Measurements from ENCODE around the gene OTUB2. TPM values are rescaled to one million over a fixed set of nuclear protein-coding genes. Genes with fewer than 3 reads are reported as not detected.

OTUB2 gene
- total RNA-seq, 1 donor: 0.10 TPM

- H3K4me1 ChIP-seq (ENCODE audit: insufficient read depth, low read length): peaks cover 6% of the 10 kb centered on the region
- H3K9me3 ChIP-seq (ENCODE audit: low read depth, low read length): no peaks in the 10 kb centered on the region
- no peak overlapping the region for H3K4me3 ChIP-seq (ENCODE audit: low read length)
Observed at GRCh38 chr14:94004015-94004414, 22.1 kb upstream of the OTUB2 start.

GRCh38 chr14:94005324-94006073 is 20.6 kb upstream of the OTUB2 start:
- no peaks in the 10 kb centered on the region for H3K9me3 ChIP-seq (ENCODE audit: low read depth, low read length)
- peaks cover 3% of the 10 kb centered on the region for H3K27me3 ChIP-seq (ENCODE audit: insufficient read depth, low read length)
- no peak overlapping the region for H3K4me3 ChIP-seq (ENCODE audit: low read length)
- peaks cover 6% of the 10 kb centered on the region for H3K4me1 ChIP-seq (ENCODE audit: insufficient read depth, low read length)

More at GRCh38 chr14:94004015-94004414, 22.1 kb upstream of the OTUB2 start:
- peaks cover 3% of the 10 kb centered on the region for H3K27me3 ChIP-seq (ENCODE audit: insufficient read depth, low read length)

GRCh38 chr14:94008234-94008633 is 17.9 kb upstream of the OTUB2 start:
- Histone ChIP-seq H3K4me3 (ENCODE audit: low read length) (no peak overlapping the region), H3K9me3 (ENCODE audit: low read depth, low read length) (no peaks in the 10 kb centered on the region), H3K4me1 (ENCODE audit: insufficient read depth, low read length) (peaks cover 9% of the 10 kb centered on the region), H3K27me3 (ENCODE audit: insufficient read depth, low read length) (peaks cover 3% of the 10 kb centered on the region)

- Histone ChIP-seq H3K4me1 (ENCODE audit: insufficient read depth, low read length) (peaks cover 9% of the 10 kb centered on the region), H3K27me3 (ENCODE audit: insufficient read depth, low read length) (peaks cover 3% of the 10 kb centered on the region), H3K4me3 (ENCODE audit: low read length) (no peak overlapping the region), H3K9me3 (ENCODE audit: low read depth, low read length) (no peaks in the 10 kb centered on the region)
Observed at GRCh38 chr14:94009767-94010166, 16.4 kb upstream of the OTUB2 start.

GRCh38 chr14:94010625-94011024 is 15.5 kb upstream of the OTUB2 start:
- Histone ChIP-seq H3K27me3 (ENCODE audit: insufficient read depth, low read length) (peaks cover 2% of the 10 kb centered on the region), H3K9me3 (ENCODE audit: low read depth, low read length) (no peaks in the 10 kb centered on the region), H3K4me3 (ENCODE audit: low read length) (no peak overlapping the region), H3K4me1 (ENCODE audit: insufficient read depth, low read length) (peaks cover 9% of the 10 kb centered on the region)

GRCh38 chr14:94011795-94012194 is 14.3 kb upstream of the OTUB2 start:
- no peak overlapping the region for H3K4me3 ChIP-seq (ENCODE audit: low read length)
- H3K27me3 ChIP-seq (ENCODE audit: insufficient read depth, low read length): no peaks in the 10 kb centered on the region
- H3K9me3 ChIP-seq (ENCODE audit: low read depth, low read length): no peaks in the 10 kb centered on the region
- peaks cover 9% of the 10 kb centered on the region for H3K4me1 ChIP-seq (ENCODE audit: insufficient read depth, low read length)

GRCh38 chr14:94014382-94014781 is 11.8 kb upstream of the OTUB2 start:
- Histone ChIP-seq H3K4me1 (ENCODE audit: insufficient read depth, low read length) (peaks cover 9% of the 10 kb centered on the region), H3K4me3 (ENCODE audit: low read length) (no peak overlapping the region), H3K27me3 (ENCODE audit: insufficient read depth, low read length) (no peaks in the 10 kb centered on the region), H3K9me3 (ENCODE audit: low read depth, low read length) (no peaks in the 10 kb centered on the region)

- Histone ChIP-seq H3K27me3 (ENCODE audit: insufficient read depth, low read length) (no peaks in the 10 kb centered on the region), H3K9me3 (ENCODE audit: low read depth, low read length) (no peaks in the 10 kb centered on the region), H3K4me1 (ENCODE audit: insufficient read depth, low read length) (peaks cover 9% of the 10 kb centered on the region), H3K4me3 (ENCODE audit: low read length) (no peak overlapping the region)
Observed at GRCh38 chr14:94015223-94015622, 10.9 kb upstream of the OTUB2 start.

GRCh38 chr14:94016446-94016976 is 9.6 kb upstream of the OTUB2 start:
- no peaks in the 10 kb centered on the region for H3K27me3 ChIP-seq (ENCODE audit: insufficient read depth, low read length)
- peaks cover 4% of the 10 kb centered on the region for H3K4me1 ChIP-seq (ENCODE audit: insufficient read depth, low read length)
- H3K9me3 ChIP-seq (ENCODE audit: low read depth, low read length): no peaks in the 10 kb centered on the region
- no peak overlapping the region for H3K4me3 ChIP-seq (ENCODE audit: low read length)

GRCh38 chr14:94018308-94018707 is 7.8 kb upstream of the OTUB2 start:
- Histone ChIP-seq H3K4me1 (ENCODE audit: insufficient read depth, low read length) (peaks cover 5% of the 10 kb centered on the region), H3K4me3 (ENCODE audit: low read length) (no peak overlapping the region), H3K27me3 (ENCODE audit: insufficient read depth, low read length) (no peaks in the 10 kb centered on the region), H3K9me3 (ENCODE audit: low read depth, low read length) (no peaks in the 10 kb centered on the region)

- Histone ChIP-seq H3K4me3 (ENCODE audit: low read length) (no peak overlapping the region), H3K4me1 (ENCODE audit: insufficient read depth, low read length) (peaks cover 5% of the 10 kb centered on the region), H3K9me3 (ENCODE audit: low read depth, low read length) (no peaks in the 10 kb centered on the region), H3K27me3 (ENCODE audit: insufficient read depth, low read length) (no peaks in the 10 kb centered on the region)
Observed at GRCh38 chr14:94019329-94019728, 6.8 kb upstream of the OTUB2 start.

- Histone ChIP-seq H3K4me1 (ENCODE audit: insufficient read depth, low read length) (peaks cover 5% of the 10 kb centered on the region), H3K4me3 (ENCODE audit: low read length) (no peak overlapping the region), H3K9me3 (ENCODE audit: low read depth, low read length) (no peaks in the 10 kb centered on the region), H3K27me3 (ENCODE audit: insufficient read depth, low read length) (no peaks in the 10 kb centered on the region)
Observed at GRCh38 chr14:94020267-94020666, 5.9 kb upstream of the OTUB2 start.

GRCh38 chr14:94021001-94021400 is 5.1 kb upstream of the OTUB2 start:
- Histone ChIP-seq H3K4me1 (ENCODE audit: insufficient read depth, low read length) (peaks cover 5% of the 10 kb centered on the region), H3K27me3 (ENCODE audit: insufficient read depth, low read length) (no peaks in the 10 kb centered on the region), H3K4me3 (ENCODE audit: low read length) (no peak overlapping the region), H3K9me3 (ENCODE audit: low read depth, low read length) (no peaks in the 10 kb centered on the region)

- peaks cover 5% of the 10 kb centered on the region for H3K4me1 ChIP-seq (ENCODE audit: insufficient read depth, low read length)
- H3K4me3 ChIP-seq (ENCODE audit: low read length): no peak overlapping the region
- H3K27me3 ChIP-seq (ENCODE audit: insufficient read depth, low read length): no peaks in the 10 kb centered on the region
- no peaks in the 10 kb centered on the region for H3K9me3 ChIP-seq (ENCODE audit: low read depth, low read length)
Observed at GRCh38 chr14:94021416-94022157, 4.6 kb upstream of the OTUB2 start.

GRCh38 chr14:94022532-94023411 is 3.4 kb upstream of the OTUB2 start:
- H3K27me3 ChIP-seq (ENCODE audit: insufficient read depth, low read length): no peaks in the 10 kb centered on the region
- peaks cover 11% of the 10 kb centered on the region for H3K4me1 ChIP-seq (ENCODE audit: insufficient read depth, low read length)

More at GRCh38 chr14:94022532-94023411, 3.4 kb upstream of the OTUB2 start:
- Histone ChIP-seq H3K9me3 (ENCODE audit: low read depth, low read length) (no peaks in the 10 kb centered on the region), H3K4me3 (ENCODE audit: low read length) (no peak overlapping the region)
